Choroid plexus epithelial cell (primary cell): ENCODE measurements around the gene PRB4.

Experiments used
- DNase-seq: peaks from one replicate; pipeline ENCODE4 v3.0.0-alpha.2; 2010; ENCODE audit warnings: low read depth
- H3K4me3 ChIP-seq: 2 replicates; pipeline ENCODE4 v1.5.1; 2011; ENCODE audit warnings: low read depth, mild to moderate bottlenecking, control low read depth, low read length, moderate library complexity
- CTCF ChIP-seq: conservative IDR thresholded peaks from 2 replicates; pipeline ENCODE4 v1.5.1; 2011; ENCODE audit warnings: low read depth, mild to moderate bottlenecking, control low read depth, inconsistent platforms, low read length, moderate library complexity

Gene PRB4

GRCh38 chr12:11273449-11273848 lies 36.8 kb downstream of the PRB4 start:
- no peak for DNase-seq
- no peak overlapping the region for H3K4me3 ChIP-seq
- TF ChIP-seq CTCF, result no peak

- no peak for TF ChIP-seq CTCF
- H3K4me3 ChIP-seq, result no peak within 1 kb of the TSS
- no peak for DNase-seq
These were observed 40.6 kb downstream of the PRB4 start, which contains the start of gene PRB3 for GRCh38 chr12:11269607-11270006. PRB3 (minus strand) TSS chr12:11269707; CDS start chr12:11269669, 38 bp downstream.

- no peak for DNase-seq
- H3K4me3 ChIP-seq, result no peak overlapping the region
- no peak for TF ChIP-seq CTCF
These were observed 45.7 kb downstream of the PRB4 start for GRCh38 chr12:11264501-11264900.
